Ovary (tissue), 3 donors: ENCODE measurements around the gene RERE.

Experiments used
- EP300 ChIP-seq: sonication (generic); formaldehyde crosslinking; IDR thresholded peaks from one replicate; pipeline ENCODE4 v1.6.1; 2017; ENCODE audit warnings: antibody characterized with exemption
- TF ChIP-seq, protein P1 (sequence below), 3 donors: fragments of 450-650 bp in 2 of 3; fragments of 200-600 bp in 1 of 3; IDR thresholded peaks; one replicate each; pipeline versions ENCODE4 v1.5.1 to v1.8.0; 2016 to 2022; ENCODE audit warnings: antibody characterized with exemption in 3 of 3, mild to moderate bottlenecking in 1 of 3
- donor health status: DM: no; HTN: no; CAD: no.

DNA sequence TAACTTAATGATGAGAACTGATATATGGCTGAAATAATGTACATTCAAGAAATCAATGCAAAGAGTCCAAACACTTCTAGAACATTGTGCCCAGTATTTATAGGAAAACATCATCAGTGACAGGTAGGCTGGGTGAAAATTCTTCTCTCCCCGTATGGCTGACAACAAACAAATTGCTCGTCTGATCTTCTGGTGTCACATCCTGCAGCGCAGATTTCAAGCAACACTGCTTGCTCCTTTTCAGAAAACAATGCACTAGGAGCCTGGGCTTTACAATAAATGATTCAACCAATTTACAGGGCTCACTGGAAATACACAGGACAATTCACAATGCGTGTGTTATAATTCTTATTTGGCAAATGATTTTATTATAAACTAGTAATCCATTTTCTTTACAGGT is 185.3 kb downstream of the RERE start:
- TF ChIP-seq, protein P1, sequence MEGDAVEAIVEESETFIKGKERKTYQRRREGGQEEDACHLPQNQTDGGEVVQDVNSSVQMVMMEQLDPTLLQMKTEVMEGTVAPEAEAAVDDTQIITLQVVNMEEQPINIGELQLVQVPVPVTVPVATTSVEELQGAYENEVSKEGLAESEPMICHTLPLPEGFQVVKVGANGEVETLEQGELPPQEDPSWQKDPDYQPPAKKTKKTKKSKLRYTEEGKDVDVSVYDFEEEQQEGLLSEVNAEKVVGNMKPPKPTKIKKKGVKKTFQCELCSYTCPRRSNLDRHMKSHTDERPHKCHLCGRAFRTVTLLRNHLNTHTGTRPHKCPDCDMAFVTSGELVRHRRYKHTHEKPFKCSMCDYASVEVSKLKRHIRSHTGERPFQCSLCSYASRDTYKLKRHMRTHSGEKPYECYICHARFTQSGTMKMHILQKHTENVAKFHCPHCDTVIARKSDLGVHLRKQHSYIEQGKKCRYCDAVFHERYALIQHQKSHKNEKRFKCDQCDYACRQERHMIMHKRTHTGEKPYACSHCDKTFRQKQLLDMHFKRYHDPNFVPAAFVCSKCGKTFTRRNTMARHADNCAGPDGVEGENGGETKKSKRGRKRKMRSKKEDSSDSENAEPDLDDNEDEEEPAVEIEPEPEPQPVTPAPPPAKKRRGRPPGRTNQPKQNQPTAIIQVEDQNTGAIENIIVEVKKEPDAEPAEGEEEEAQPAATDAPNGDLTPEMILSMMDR (IDR thresholded peaks at IDR 0.05), result no peak
- TF ChIP-seq EP300, result no peak
